Measurements from ENCODE around the gene ZBED6. TPM values are rescaled to one million over a fixed set of nuclear protein-coding genes. Genes with fewer than 3 reads are reported as not detected.
A peak's percentile ranks its signal among the peaks of the same experiment; 100 is the strongest.

Gene ZBED6
- total and polyA plus RNA-seq, 2 of the 4 experiments (the other 2 are of a cell fraction), result 3.8 to 26.2 TPM

DNA sequence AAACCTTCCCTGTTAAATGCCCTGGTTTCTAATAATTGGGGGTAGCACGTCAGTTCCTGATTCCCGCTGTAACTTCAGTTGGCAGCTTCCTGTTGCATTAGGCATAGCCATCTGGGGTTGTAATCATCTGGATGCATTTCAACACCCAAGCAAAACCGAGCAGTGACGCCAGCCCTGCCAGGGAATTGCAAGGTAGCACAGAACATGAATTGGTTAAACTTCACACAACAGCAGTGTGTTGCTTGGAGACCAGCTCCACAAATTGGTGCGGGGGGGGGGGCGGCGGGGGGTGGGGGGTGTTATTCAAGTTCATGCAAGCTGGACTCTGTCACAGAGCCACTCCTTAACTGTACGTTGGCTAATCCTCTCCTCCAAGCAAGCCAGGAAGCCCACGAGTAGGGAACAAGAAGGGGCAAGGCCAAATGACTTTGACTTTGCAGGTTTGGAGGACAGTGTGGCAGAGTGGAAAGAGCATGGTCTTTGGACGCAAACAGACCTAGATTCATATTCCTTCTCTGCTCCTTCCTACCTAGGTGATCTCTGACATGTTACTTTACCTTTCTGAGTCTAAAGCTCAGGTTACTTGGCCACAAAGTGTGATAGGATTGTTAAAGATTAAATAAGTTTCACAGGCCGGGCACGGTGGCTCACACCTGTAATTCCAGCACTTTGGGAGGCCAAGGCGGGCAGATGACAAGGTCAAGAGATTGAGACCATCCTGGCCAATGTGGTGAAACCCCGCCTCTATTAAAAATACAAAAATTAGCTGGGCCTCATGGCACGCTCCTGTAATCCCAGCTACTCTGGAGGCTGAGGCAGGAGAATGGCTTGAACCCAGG lies 25.7 kb upstream of the ZBED6 start:
- in situ Hi-C loops (cut with MboI; ENCODE audit: low sequenced_read_pairs) (no loop called here), intact Hi-C loops (cut with micrococcal nuclease) (no loop called here), dilution Hi-C loops (cut with HindIII; ENCODE audit: low sequenced_read_pairs, unreplicated experiment) (no loop called here)
- Histone ChIP-seq H3K4me1 (ENCODE audit: control insufficient read depth, insufficient read depth, low read length) (peaks cover 2% of the 10 kb centered on the region), H3K18ac (ENCODE audit: low read depth, low read length) (peak overlapping the region; percentile 59), H4K20me1 (ENCODE audit: insufficient read depth, low read length) (no peaks in the 10 kb centered on the region), H3K14ac (replicated peaks; ENCODE audit: low read depth, low read length) (0 out of 2 replicates have a peak overlapping the region, but pooled peaks have one; percentile 10), H2BK120ac (ENCODE audit: low read depth, low read length) (peak overlapping the region; percentile 68), H2AK9ac (replicated peaks; ENCODE audit: low read depth, low read length, poor library complexity) (peak overlapping the region; percentile 52), H2BK20ac (ENCODE audit: low read depth, low read length) (peak overlapping the region; percentile 69; the same call in 1 of the 2 replicates), H3K56ac (ENCODE audit: extremely low read depth, insufficient read depth, low read length) (no peak overlapping the region), H4K91ac (ENCODE audit: insufficient read depth, low read depth, low read length) (peak overlapping the region; percentile 48; the same call in 1 of the 2 replicates), H3K9me1 (ENCODE audit: insufficient read depth, low read length) (peaks cover 4% of the 10 kb centered on the region; the same call in 1 of the 2 replicates), H3K9ac (ENCODE audit: low read depth, low read length) (no peak overlapping the region), H4K8ac (ENCODE audit: low read depth in 2 of 2, low read length in 2 of 2) (peak overlapping the region; percentile 54 to 74; a peak in 3 of 4 replicates), H3K27ac (ENCODE audit: insufficient read depth, low read length) (peak overlapping the region; percentile 8; the same call in 1 of the 2 replicates), H3K9me3 (ENCODE audit: control insufficient read depth, insufficient read depth, low read length) (no peaks in the 10 kb centered on the region), H4K5ac (ENCODE audit: low read depth, low read length) (peak overlapping the region; percentile 61), H2AK5ac (ENCODE audit: low read depth, low read length) (peak overlapping the region; percentile 29; the same call in 1 of the 2 replicates), H3K27me3 (ENCODE audit: control insufficient read depth, insufficient read depth, low read length) (peaks cover 13% of the 10 kb centered on the region), H3K36me3 (ENCODE audit: control insufficient read depth, insufficient read depth, low read length) (no peaks in the 10 kb centered on the region), H3K4ac (ENCODE audit: low read depth, low read length) (peak overlapping the region; percentile 68), H2AFZ (replicated peaks; ENCODE audit: low read length, poor library complexity) (peak overlapping the region; percentile 77), H2BK15ac (ENCODE audit: low read depth, low read length) (0 out of 3 replicates have a peak overlapping the region, but pooled peaks have one; percentile 18), H3K4me2 (ENCODE audit: low read depth, low read length) (peak overlapping the region; percentile 31; the same call in 1 of the 2 replicates), H3K79me1 (ENCODE audit: low read depth in 1 of 2, low read length in 2 of 2) (no peaks in the 10 kb centered on the region; a peak in 1 of 4 replicates), H3K4me3 (ENCODE audit: insufficient read depth, low read depth, low read length) (no peak overlapping the region), H2BK5ac (ENCODE audit: low read depth, low read length, poor library complexity, severe bottlenecking) (no peak overlapping the region), H3K23ac (ENCODE audit: low read depth, low read length) (no peak overlapping the region)
- ChIA-PET CTCF (no interaction called here), POLR2A (ENCODE audit: unreplicated experiment) (no interaction called here)
- DNase-seq (peak; percentile 94), ATAC-seq (ENCODE audit: low read depth) (peak; percentile 91)
- TF ChIP-seq NFE2L2 (IDR thresholded peaks at IDR 0.05; ENCODE audit: low read depth, low read length) (no peak), FOS (IDR thresholded peaks at IDR 0.05; ENCODE audit: low read depth, low read length) (no peak), MAFK (IDR thresholded peaks at IDR 0.05; ENCODE audit: low read depth, low read length) (peak; percentile 56; the same call in 1 of the 2 replicates), CEBPB (IDR thresholded peaks at IDR 0.05; ENCODE audit: low read depth, low read length) (peak; percentile 94), MXI1 (IDR thresholded peaks at IDR 0.05; ENCODE audit: borderline replicate concordance, low read depth, low read length) (no peak), MAZ (IDR thresholded peaks at IDR 0.05; ENCODE audit: borderline replicate concordance, low read depth, low read length) (peak; percentile 12; the same call in 1 of the 2 replicates)
- 52% methylated on average over 5 of the region's 15 CpGs; no CpG with 5 or more reads in 1 of the 2 experiments for WGBS, 2 experiments (ENCODE audit: extremely low coverage in 2 of 2, insufficient read length in 1 of 2)
- BruUV-seq (replicated peaks), result no TSS peak

All from IMR-90 (cell line).